ENCODE measurements around the gene MNAT1.

Gene MNAT1

GRCh38 chr14:60963761-60964160 is 229.2 kb downstream of the MNAT1 start:
- peaks cover 36% of the 10 kb centered on the region for H3K4me1 ChIP-seq (ENCODE audit: insufficient read depth, low read length, poor library complexity, severe bottlenecking)
- H3K27me3 ChIP-seq (ENCODE audit: insufficient read depth, low read length, poor library complexity, severe bottlenecking), result no peaks in the 10 kb centered on the region
- peaks cover 6% of the 10 kb centered on the region; the same call in 1 of the 2 replicates for H3F3A ChIP-seq (ENCODE audit: low read depth)
- peak overlapping the region; percentile 54 for H3K4me2 ChIP-seq (ENCODE audit: low read depth, low read length, poor library complexity, severe bottlenecking)
- H3K4me3 ChIP-seq (ENCODE audit: low read length, poor library complexity, severe bottlenecking), result peak overlapping the region; percentile 46
- H2AFZ ChIP-seq (ENCODE audit: low read length), result no peak overlapping the region
- H3K9me2 ChIP-seq (replicated peaks; ENCODE audit: low read depth, low read length), result no peaks in the 10 kb centered on the region
- peaks cover 4% of the 10 kb centered on the region; the same call in 1 of the 2 replicates for H3K9me3 ChIP-seq (ENCODE audit: insufficient read depth, low read depth, low read length)
- H3K36me3 ChIP-seq (ENCODE audit: insufficient read depth, low read length), result peaks cover 2% of the 10 kb centered on the region
- H3K79me2 ChIP-seq (ENCODE audit: insufficient read depth, low read length), result peaks cover 3% of the 10 kb centered on the region; the same call in 1 of the 2 replicates
- no peaks in the 10 kb centered on the region for H4K20me1 ChIP-seq (ENCODE audit: insufficient read depth, low read length, poor library complexity, severe bottlenecking)
- peak overlapping the region; percentile 59 for H3K9ac ChIP-seq (ENCODE audit: low read depth, low read length, poor library complexity, severe bottlenecking)
- TF ChIP-seq CTCF (conservative IDR thresholded peaks at IDR 0.05; ENCODE audit: low read length) (no peak), EZH2phosphoT487 (IDR thresholded peaks at IDR 0.05; ENCODE audit: borderline replicate concordance) (no peak)

GRCh38 chr14:60964904-60965303 is 230.3 kb downstream of the MNAT1 start:
- H3K27me3 ChIP-seq (ENCODE audit: insufficient read depth, low read length, poor library complexity, severe bottlenecking), result no peaks in the 10 kb centered on the region
- H3F3A ChIP-seq (ENCODE audit: low read depth), result peaks cover 6% of the 10 kb centered on the region; the same call in 1 of the 2 replicates
- peaks cover 36% of the 10 kb centered on the region for H3K4me1 ChIP-seq (ENCODE audit: insufficient read depth, low read length, poor library complexity, severe bottlenecking)
- no peaks in the 10 kb centered on the region for H4K20me1 ChIP-seq (ENCODE audit: insufficient read depth, low read length, poor library complexity, severe bottlenecking)
- peaks cover 3% of the 10 kb centered on the region; the same call in 1 of the 2 replicates for H3K79me2 ChIP-seq (ENCODE audit: insufficient read depth, low read length)
- H3K4me2 ChIP-seq (ENCODE audit: low read depth, low read length, poor library complexity, severe bottlenecking), result peak overlapping the region; percentile 54
- no peaks in the 10 kb centered on the region for H3K9me3 ChIP-seq (ENCODE audit: insufficient read depth, low read depth, low read length)
- no peak overlapping the region for H3K4me3 ChIP-seq (ENCODE audit: low read length, poor library complexity, severe bottlenecking)
- no peak for TF ChIP-seq CTCF (conservative IDR thresholded peaks at IDR 0.05; ENCODE audit: low read length)
- TF ChIP-seq EZH2phosphoT487 (IDR thresholded peaks at IDR 0.05; ENCODE audit: borderline replicate concordance), result no peak
- H2AFZ ChIP-seq (ENCODE audit: low read length), result no peak overlapping the region
- H3K36me3 ChIP-seq (ENCODE audit: insufficient read depth, low read length), result peaks cover 2% of the 10 kb centered on the region; the same call in 1 of the 2 replicates
- no peak overlapping the region for H3K9ac ChIP-seq (ENCODE audit: low read depth, low read length, poor library complexity, severe bottlenecking)
- no peaks in the 10 kb centered on the region for H3K9me2 ChIP-seq (replicated peaks; ENCODE audit: low read depth, low read length)

- peaks cover 3% of the 10 kb centered on the region; the same call in 1 of the 2 replicates for H3K79me2 ChIP-seq (ENCODE audit: insufficient read depth, low read length)
- no peaks in the 10 kb centered on the region for H4K20me1 ChIP-seq (ENCODE audit: insufficient read depth, low read length, poor library complexity, severe bottlenecking)
- H3K4me2 ChIP-seq (ENCODE audit: low read depth, low read length, poor library complexity, severe bottlenecking), result peak overlapping the region; percentile 54
- H3K4me3 ChIP-seq (ENCODE audit: low read length, poor library complexity, severe bottlenecking), result no peak overlapping the region
- TF ChIP-seq EZH2phosphoT487 (IDR thresholded peaks at IDR 0.05; ENCODE audit: borderline replicate concordance) (no peak), CTCF (conservative IDR thresholded peaks at IDR 0.05; ENCODE audit: low read length) (no peak)
- H3F3A ChIP-seq (ENCODE audit: low read depth), result peaks cover 6% of the 10 kb centered on the region; the same call in 1 of the 2 replicates
- no peaks in the 10 kb centered on the region for H3K9me3 ChIP-seq (ENCODE audit: insufficient read depth, low read depth, low read length)
- H3K9ac ChIP-seq (ENCODE audit: low read depth, low read length, poor library complexity, severe bottlenecking), result no peak overlapping the region
- H3K27me3 ChIP-seq (ENCODE audit: insufficient read depth, low read length, poor library complexity, severe bottlenecking), result no peaks in the 10 kb centered on the region
- peaks cover 36% of the 10 kb centered on the region for H3K4me1 ChIP-seq (ENCODE audit: insufficient read depth, low read length, poor library complexity, severe bottlenecking)
- H3K36me3 ChIP-seq (ENCODE audit: insufficient read depth, low read length), result peaks cover 4% of the 10 kb centered on the region; the same call in 1 of the 2 replicates
- no peak overlapping the region for H2AFZ ChIP-seq (ENCODE audit: low read length)
- no peaks in the 10 kb centered on the region for H3K9me2 ChIP-seq (replicated peaks; ENCODE audit: low read depth, low read length)
These were observed 230.8 kb downstream of the MNAT1 start for GRCh38 chr14:60965402-60965801.
